ENCODE measurements around the gene NEK8.

DNA sequence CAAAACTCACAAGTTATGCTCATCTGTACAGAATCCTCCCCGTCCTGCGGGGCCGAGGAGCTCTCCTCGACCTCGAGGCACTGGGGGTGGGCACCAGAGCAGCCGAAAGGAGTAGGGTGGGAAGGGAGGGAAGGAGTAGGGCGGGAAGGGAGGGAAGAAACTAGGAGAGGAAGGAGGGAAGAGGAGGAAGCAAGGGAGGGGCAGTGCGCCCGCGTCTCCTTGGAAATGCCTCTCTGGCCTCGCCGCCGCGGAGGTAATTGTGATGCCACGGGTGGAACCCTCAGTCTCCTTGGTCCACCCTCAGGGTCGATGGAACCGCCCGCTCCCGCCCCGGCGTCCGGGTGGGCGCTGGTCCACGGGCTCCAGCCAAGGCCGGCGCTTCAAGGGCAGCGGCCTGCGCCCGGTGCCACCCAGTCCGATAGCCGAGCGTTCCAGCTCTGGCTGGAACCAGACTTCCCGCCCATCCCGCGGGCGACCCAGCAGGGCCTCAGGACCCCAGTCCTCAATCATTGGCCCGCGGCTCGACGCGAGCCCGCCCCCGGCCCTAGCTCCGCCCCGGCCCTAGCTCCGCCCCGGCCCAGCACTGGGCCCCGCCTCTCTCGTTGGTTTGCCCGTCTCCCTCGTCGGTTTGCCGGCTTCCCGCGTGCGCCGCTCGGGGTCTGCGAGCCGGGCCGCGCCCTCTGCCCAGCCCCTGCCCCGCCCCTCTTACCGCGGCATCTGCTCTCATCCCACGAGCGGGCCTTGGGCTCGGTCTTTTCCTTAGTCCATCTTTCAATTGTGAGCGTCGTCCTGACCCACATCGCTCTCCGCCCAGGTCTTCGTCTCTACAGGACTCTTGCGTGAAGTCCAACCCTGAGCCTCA lies 17.5 kb upstream of the NEK8 start:
- TF ChIP-seq GATA2 (IDR thresholded peaks at IDR 0.05; ENCODE audit: low read depth, low read length) (no peak), GATA3 (IDR thresholded peaks at IDR 0.05; ENCODE audit: low read depth, low read length) (no peak)

Data from SH-SY5Y (cell line).